GM12878 (cell line): ENCODE results near the gene PCNX1. TPM values are rescaled to one million over a fixed set of nuclear protein-coding genes. Genes with fewer than 3 reads are reported as not detected.

ENCODE experiments used
- ATAC-seq: fragments of 200-7000 bp; cut with Tn5 transposase; 3 replicates; pipeline ENCODE4 v1.9.1; 2020; ENCODE audit warnings: mild to moderate bottlenecking, moderate library complexity
- BruUV-seq: library from RNA; stranded (reverse); fragments of 400-500 nt; replicated peaks from 2 replicates; lab custom pipeline; 2021; lab: Mats Ljungman, UMichigan
- CTCF ChIA-PET: fragments of 300-600 bp; sonication (Branson Sonifier 250); formaldehyde crosslinking; extraction: SDS; loops from one replicate; lab custom pipeline; 2021; ENCODE audit warnings: inconsistent platforms; lab: Yijun Ruan, JAX
- POLR2A ChIA-PET: fragments of 350-600 bp; formaldehyde crosslinking; extraction: SDS; loops from one replicate; lab custom pipeline; 2021; ENCODE audit warnings: inconsistent platforms; lab: Charles Lee
- RAD21 ChIA-PET: fragments of 300-600 bp; sonication (Branson Sonifier 250); formaldehyde crosslinking; loops from one replicate; lab custom pipeline; 2023; ENCODE audit warnings: antibody characterized with exemption; ENCODE audit not compliant: unreplicated experiment; lab: Charles Lee
- SMC1A ChIA-PET: fragments of 300-600 bp; sonication (Branson Sonifier 250); formaldehyde crosslinking; loops from one replicate; lab custom pipeline; 2023; ENCODE audit not compliant: unreplicated experiment, uncharacterized antibody; lab: Charles Lee
- DNase-seq: peaks from one replicate; pipeline ENCODE4 v3.0.0-alpha.2; 2011; ENCODE audit warnings: low read depth, low spot score
- FAIRE-seq: peaks from 3 replicates; lab custom pipeline; 2011; peaks lifted over from hg19 to GRCh38; lab: Jason Lieb, UNC
- H2AFZ ChIP-seq: 2 replicates; pipeline ENCODE4 v1.6.0; 2011; ENCODE audit warnings: low read depth, low read length, control low read depth; ENCODE audit not compliant: control insufficient read depth
- H3K27ac ChIP-seq: 2 replicates; pipeline ENCODE4 v1.5.1; 2011; ENCODE audit warnings: control low read depth; ENCODE audit not compliant: control insufficient read depth, insufficient read depth
- H3K27me3 ChIP-seq, 2 experiments: replicated peaks in 1 of 2; 2 replicates each; pipeline versions ENCODE4 v1.6.0 to v1.6.1; 2011; ENCODE audit warnings: low read length in 1 of 2; ENCODE audit not compliant: control insufficient read depth in 2 of 2, insufficient read depth in 2 of 2
- H3K36me3 ChIP-seq, 2 experiments: 2 replicates each; pipeline ENCODE4 v1.5.1; 2011; ENCODE audit warnings: low read length in 1 of 2; ENCODE audit not compliant: control insufficient read depth in 2 of 2, insufficient read depth in 2 of 2
- H3K4me1 ChIP-seq: 2 replicates; pipeline ENCODE4 v1.6.1; 2011; ENCODE audit warnings: mild to moderate bottlenecking, low read length, moderate library complexity, mixed read lengths; ENCODE audit not compliant: control insufficient read depth, insufficient read depth
- H3K4me2 ChIP-seq: 2 replicates; pipeline ENCODE4 v1.6.0; 2011; ENCODE audit warnings: control low read depth; ENCODE audit not compliant: control insufficient read depth, insufficient read depth
- H3K4me3 ChIP-seq: fragments of 200-600 bp; sonication (generic); 2 replicates; pipeline ENCODE4 v1.5.1; 2016
- H3K79me2 ChIP-seq: 2 replicates; pipeline ENCODE4 v1.6.0; 2011; ENCODE audit warnings: low read length; ENCODE audit not compliant: control insufficient read depth, insufficient read depth
- H3K9ac ChIP-seq: 2 replicates; pipeline ENCODE4 v1.8.0; 2011; ENCODE audit warnings: low read length, control low read depth, mixed read lengths; ENCODE audit not compliant: control insufficient read depth, insufficient read depth
- H3K9me3 ChIP-seq: replicated peaks from 3 replicates; pipeline ENCODE4 v1.5.1; 2011; ENCODE audit warnings: mild to moderate bottlenecking, low read length; ENCODE audit not compliant: control insufficient read depth, insufficient read depth
- H4K20me1 ChIP-seq: 2 replicates; pipeline ENCODE4 v1.6.0; 2011; ENCODE audit not compliant: control insufficient read depth, insufficient read depth
- CREM ChIP-seq: IDR thresholded peaks from 2 replicates; pipeline ENCODE4 v1.6.1; 2014; ENCODE audit warnings: antibody characterized with exemption, low read depth
- HCFC1 ChIP-seq: fragments of 150-350 bp; IDR thresholded peaks from 2 replicates; pipeline ENCODE4 v1.6.1; 2014; ENCODE audit warnings: low read length
- IRF3 ChIP-seq: fragments of 450-650 bp; IDR thresholded peaks from 2 replicates; pipeline ENCODE4 v1.6.1; 2014; ENCODE audit warnings: mild to moderate bottlenecking
- IRF4 ChIP-seq: IDR thresholded peaks from 2 replicates; pipeline ENCODE4 v1.6.1; 2011; ENCODE audit warnings: low read depth, low read length
- NKRF ChIP-seq: fragments of 450-650 bp; conservative IDR thresholded peaks from 2 replicates; pipeline ENCODE4 v1.6.1; 2017; ENCODE audit warnings: mild to moderate bottlenecking, moderate library complexity
- POLR2AphosphoS5 ChIP-seq: IDR thresholded peaks from 2 replicates; pipeline ENCODE4 v1.6.1; 2011; ENCODE audit warnings: mild to moderate bottlenecking, low read length, inconsistent platforms
- PRDM15 ChIP-seq: fragments of 450-650 bp; formaldehyde crosslinking; IDR thresholded peaks from 2 replicates; pipeline ENCODE4 v1.4.0; 2020; ENCODE audit warnings: mild to moderate bottlenecking, moderate library complexity
- SKIL ChIP-seq: fragments of 450-650 bp; IDR thresholded peaks from 2 replicates; pipeline ENCODE4 v1.6.1; 2017; ENCODE audit warnings: mild to moderate bottlenecking, low read depth, inconsistent platforms; ENCODE audit not compliant: poor library complexity, severe bottlenecking
- SP1 ChIP-seq: IDR thresholded peaks from one replicate; pipeline ENCODE4 v1.6.1; 2011; ENCODE audit warnings: low read depth, low read length
- STAT3 ChIP-seq: IDR thresholded peaks from 2 replicates; pipeline ENCODE4 v1.6.1; 2011; ENCODE audit warnings: low read depth, low read length, improper control_type of control experiment
- ZNF384 ChIP-seq: IDR thresholded peaks from 2 replicates; pipeline ENCODE4 v1.6.1; 2012; ENCODE audit warnings: low read depth, mild to moderate bottlenecking, low read length, improper control_type of control experiment, borderline replicate concordance
- WGBS: methylation state at CpG from one replicate; pipeline ENCODE4 v1.1.6; 2016; ENCODE audit warnings: low lambda C conversion rate; ENCODE audit not compliant: insufficient replicate concordance, insufficient coverage; ENCODE audit errors: missing lambda C conversion rate; 5-methylcytosine and 5-hydroxymethylcytosine counted together
- in situ Hi-C: fragments of 300-500 bp; cut with MboI; formaldehyde crosslinking; loops from 9 replicates; pipeline ENCODE4 v1.14.3; 2018; ENCODE audit warnings: mixed read lengths
- intact Hi-C: fragments of 100-400 bp; cut with micrococcal nuclease; formaldehyde crosslinking; loops from one replicate; pipeline ENCODE4 v1.14.2; 2022; ENCODE audit not compliant: unreplicated experiment
- polyA plus RNA-seq, 11 experiments: library from polyadenylated mRNA; depleted of rRNA in 4 of 11; unstranded in 6 of 11; stranded (reverse) in 5 of 11; fragments of >200 nt; fragmentation: Nextera tagmentation in 4 of 11; fragmentation: Illumina TruSeq in 1 of 11; extraction: Ambion mirVana in 4 of 11; extraction: Trizol in 1 of 11; gene quantifications; 1 replicate in 1 of 11; 2 replicates in 10 of 11; pipeline versions ENCODE4 v1.2.1 to v1.2.3, GENCODE V29; 2011 to 2016; ENCODE audit warnings: inconsistent platforms in 2 of 11, missing spikeins in 2 of 11, low read depth in 1 of 11
- total RNA-seq, 4 experiments: library from RNA; depleted of rRNA in 3 of 4; stranded (reverse); fragments of >200 nt in 3 of 4; fragmentation: Illumina TruSeq in 1 of 4; extraction: Trizol in 1 of 4; gene quantifications; 2 replicates each; pipeline versions ENCODE4 v1.2.1 to v1.2.3, GENCODE V29; 2013 to 2021

PCNX1 gene
- total and polyA plus RNA-seq, 10 of the 15 experiments (the other 5 are each of a cell fraction or from before 2014, with no cell fraction given) = 4.6 to 53.9 (median 20.5) TPM

GRCh38 chr14:70921669-70922068 lies 14.4 kb downstream of the PCNX1 start:
- peaks cover 10% of the 10 kb centered on the region for H3K4me1 ChIP-seq
- ChIA-PET CTCF (interaction anchor here (0.8 kb wide), 1 partner anchor 17 kb away, joined by 3 read pairs; no protein-coding TSS in a partner anchor), POLR2A (no interaction called here), SMC1A (interaction anchor here (1.5 to 3.1 kb wide), 3 partner anchors 9 to 34 kb away, joined by 7 to 16 read pairs (median 7); no protein-coding TSS in a partner anchor), RAD21 (no interaction called here)
- no peaks in the 10 kb centered on the region for H4K20me1 ChIP-seq
- no peak overlapping the region for H2AFZ ChIP-seq
- in situ Hi-C loops = no loop called here
- WGBS = 96% methylated on average over 1 of the region's 1 CpG
- peaks cover 78% of the 10 kb centered on the region for H3K79me2 ChIP-seq
- H3K36me3 ChIP-seq = no peaks in the 10 kb centered on the region; a peak in 1 of 4 replicates
- no peak overlapping the region for H3K4me3 ChIP-seq
- no peak overlapping the region for H3K27ac ChIP-seq
- ATAC-seq (no peak), FAIRE-seq (no peak), DNase-seq (no peak)
- TF ChIP-seq STAT3 (no peak), ZNF384 (no peak), NKRF (no peak), PRDM15 (CRISPR knock-in tag) (no peak), SP1 (no peak), HCFC1 (no peak), IRF3 (no peak), SKIL (no peak), CREM (no peak), POLR2AphosphoS5 (no peak), IRF4 (no peak)
- intact Hi-C loops = no loop called here
- no peak overlapping the region for H3K9ac ChIP-seq
- H3K9me3 ChIP-seq = no peaks in the 10 kb centered on the region
- no TSS peak for BruUV-seq
- no peaks in the 10 kb centered on the region for H3K27me3 ChIP-seq
- no peak overlapping the region for H3K4me2 ChIP-seq
